ENCODE measurements around the gene C5AR1.
"Not testable (repeated sequence)": the region's sequence is repeated elsewhere in the genome, so short reads cannot be mapped to it uniquely, and the experiment has no call there.

The C5AR1 gene

GRCh38 chr19:47284324-47284899 is 25.2 kb upstream of the C5AR1 start:
- DNase-seq (ENCODE audit: low read depth, low spot score): no peak

GRCh38 chr19:47296036-47296435 is 13.6 kb upstream of the C5AR1 start:
- DNase-seq (ENCODE audit: low read depth, low spot score): no peak

DNA sequence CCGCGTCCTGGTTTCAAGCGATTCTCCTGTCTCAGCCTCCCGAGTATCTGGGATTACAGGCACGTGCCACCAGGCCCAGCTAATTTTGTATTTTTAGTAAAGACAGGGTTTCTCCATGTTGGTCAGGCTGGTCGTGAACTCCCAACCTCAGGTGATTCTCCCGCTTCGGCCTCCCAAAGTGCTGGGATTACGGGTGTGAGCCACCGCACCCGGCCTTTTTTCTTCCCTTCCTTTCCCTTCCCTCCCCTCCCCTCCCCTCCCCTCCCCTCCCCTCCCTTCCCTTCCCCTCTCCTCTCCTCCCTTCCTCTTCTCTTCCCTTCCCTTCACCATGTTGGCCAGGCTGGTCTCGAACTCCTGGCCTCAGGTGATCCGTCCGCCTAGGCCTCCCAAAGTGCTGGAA is 8.8 kb upstream of the C5AR1 start:
- DNase-seq (ENCODE audit: low read depth, low spot score): not testable (repeated sequence)

DNA sequence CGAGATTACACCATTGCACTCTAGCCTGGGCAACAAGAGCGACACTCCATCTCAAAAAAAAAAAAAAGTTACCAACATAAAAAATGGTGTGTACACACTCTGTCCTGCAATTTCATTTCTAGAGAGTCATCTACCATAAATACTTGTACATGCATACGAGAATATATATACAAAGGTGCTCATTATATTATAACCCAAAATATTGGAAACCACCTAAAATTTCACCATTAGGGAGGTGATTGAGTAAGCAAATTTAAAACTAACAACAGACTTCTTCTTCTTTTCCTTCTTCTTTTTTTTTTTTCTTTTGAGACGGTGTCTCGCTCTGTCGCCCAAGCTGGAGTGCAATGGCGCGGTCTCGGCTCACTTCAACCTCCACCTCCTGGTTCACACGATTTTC is 7.4 kb upstream of the C5AR1 start:
- DNase-seq (ENCODE audit: low read depth, low spot score): no peak

- no peak for DNase-seq (ENCODE audit: low read depth, low spot score)
Measured at GRCh38 chr19:47303966-47304365, 5.7 kb upstream of the C5AR1 start.

DNA sequence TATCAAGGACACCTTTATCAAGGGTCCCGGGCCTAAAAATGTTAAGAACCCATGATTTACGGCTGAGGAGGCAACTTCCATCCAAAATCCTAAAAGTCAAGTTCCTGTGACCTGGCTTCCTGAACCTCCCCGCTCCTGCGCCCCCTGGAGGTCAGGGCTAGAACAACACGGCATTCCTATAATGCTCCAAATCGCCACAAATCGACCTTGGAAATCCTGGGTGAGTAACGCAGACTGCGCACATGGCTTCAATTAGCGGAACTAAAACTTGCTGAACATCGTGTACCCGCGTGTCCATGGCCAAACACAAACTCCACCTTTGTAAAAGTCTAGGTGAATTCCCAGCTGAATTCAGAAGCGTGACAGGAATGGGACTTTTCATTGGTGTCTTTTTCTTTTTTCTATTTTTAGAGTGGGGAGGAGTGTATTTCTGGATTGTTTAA is 4.3 kb upstream of the C5AR1 start:
- peak; percentile 51 for DNase-seq (ENCODE audit: low read depth, low spot score)

GRCh38 chr19:47306303-47306702 is 3.4 kb upstream of the C5AR1 start:
- no peak for DNase-seq (ENCODE audit: low read depth, low spot score)

GRCh38 chr19:47309038-47309437 is 623 bp upstream of the C5AR1 start:
- no peak for DNase-seq (ENCODE audit: low read depth, low spot score)

DNA sequence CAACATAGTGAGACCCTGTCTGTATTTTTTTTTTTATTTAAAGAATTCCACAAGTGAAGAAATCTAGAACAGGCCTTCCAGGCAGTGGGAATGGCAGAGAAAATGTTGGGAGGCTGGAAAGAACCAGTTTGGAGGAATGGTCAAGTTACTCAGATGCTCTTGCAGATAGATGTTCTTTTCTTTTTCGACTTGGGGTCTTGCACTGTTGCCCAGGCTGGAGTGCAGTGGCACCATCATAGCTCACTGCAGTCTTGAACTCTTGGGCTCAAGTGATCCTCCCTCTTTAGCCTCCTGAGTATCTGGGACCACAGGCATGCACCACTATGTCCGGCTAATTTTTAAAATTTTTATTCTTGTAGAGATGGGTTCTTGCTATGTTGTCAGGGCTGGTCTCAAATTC is 662 bp downstream of the C5AR1 start:
- no peak for DNase-seq (ENCODE audit: low read depth, low spot score)

GRCh38 chr19:47310819-47311218 is 1.2 kb downstream of the C5AR1 start:
- DNase-seq (ENCODE audit: low read depth, low spot score): no peak

DNA sequence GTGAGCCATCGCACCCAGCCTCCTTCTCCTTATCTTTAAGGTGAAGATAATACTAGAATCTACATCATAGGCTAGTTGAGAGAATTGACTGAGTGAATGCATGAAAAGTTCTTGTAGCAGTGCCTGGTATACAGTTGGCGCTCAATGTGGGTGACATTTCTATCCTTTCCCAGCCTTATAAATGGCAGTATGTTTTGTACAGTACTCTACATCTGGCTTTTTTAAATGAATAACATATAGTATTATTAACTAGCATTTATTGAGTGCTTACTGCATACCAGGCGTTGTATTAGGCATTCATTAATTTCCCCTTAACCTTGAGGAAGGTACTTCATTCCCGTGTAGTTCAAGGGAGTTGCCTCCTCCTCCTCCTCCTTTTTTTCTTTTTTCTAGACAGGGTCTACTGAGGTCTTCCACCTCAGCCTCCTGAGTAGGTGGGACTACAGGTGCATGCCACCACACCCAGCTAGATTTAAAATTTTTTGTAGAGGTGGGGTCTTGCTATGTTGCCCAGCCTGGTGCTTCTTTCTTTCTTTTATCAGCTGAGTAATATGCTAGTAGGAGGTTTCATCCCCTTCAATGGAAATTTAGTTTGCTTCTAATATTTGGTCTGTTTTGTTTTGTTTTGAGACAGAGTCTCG is 2.8 kb downstream of the C5AR1 start:
- no peak for DNase-seq (ENCODE audit: low read depth, low spot score)

- DNase-seq (ENCODE audit: low read depth, low spot score): no peak
Measured at GRCh38 chr19:47313754-47314295, 4.2 kb downstream of the C5AR1 start.

DNA sequence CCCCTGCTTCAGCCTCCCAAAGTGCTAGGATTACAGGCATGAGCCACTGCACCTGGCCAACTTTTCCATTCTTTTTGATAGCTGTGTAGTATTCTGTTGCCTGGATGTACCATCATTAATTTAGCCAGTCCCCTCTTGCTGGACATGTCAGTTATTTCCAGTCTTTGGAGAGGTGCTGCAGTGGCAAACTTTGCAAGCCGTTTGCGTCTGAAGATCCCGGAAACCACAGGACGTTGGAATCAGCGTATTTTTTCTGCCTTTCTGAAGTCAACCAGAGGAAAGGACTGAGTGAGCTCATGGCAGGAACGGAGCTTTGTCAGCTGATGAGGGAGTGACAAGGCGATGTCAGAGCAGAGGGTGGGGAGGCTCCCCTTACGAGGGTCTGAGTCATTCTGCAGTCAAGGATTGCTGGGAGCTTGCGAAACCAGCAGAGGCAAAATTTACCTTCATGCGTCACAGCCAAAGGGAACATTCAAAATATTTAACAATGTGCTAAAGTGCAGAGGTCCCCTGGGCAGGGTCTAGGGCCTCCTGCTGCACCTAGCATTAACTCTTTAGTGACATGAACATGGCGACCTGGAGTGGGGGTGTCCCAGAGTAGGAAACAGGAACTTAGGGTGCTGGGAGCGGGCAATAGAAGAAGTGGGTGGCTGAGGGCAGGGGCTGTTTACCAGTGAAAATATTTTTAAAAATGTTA is 5.6 kb downstream of the C5AR1 start:
- DNase-seq (ENCODE audit: low read depth, low spot score): peak; percentile 78

GRCh38 chr19:47316513-47316912 is 6.9 kb downstream of the C5AR1 start:
- DNase-seq (ENCODE audit: low read depth, low spot score): no peak

GRCh38 chr19:47319923-47320871 is 10.5 kb downstream of the C5AR1 start:
- no peak for DNase-seq (ENCODE audit: low read depth, low spot score)

DNA sequence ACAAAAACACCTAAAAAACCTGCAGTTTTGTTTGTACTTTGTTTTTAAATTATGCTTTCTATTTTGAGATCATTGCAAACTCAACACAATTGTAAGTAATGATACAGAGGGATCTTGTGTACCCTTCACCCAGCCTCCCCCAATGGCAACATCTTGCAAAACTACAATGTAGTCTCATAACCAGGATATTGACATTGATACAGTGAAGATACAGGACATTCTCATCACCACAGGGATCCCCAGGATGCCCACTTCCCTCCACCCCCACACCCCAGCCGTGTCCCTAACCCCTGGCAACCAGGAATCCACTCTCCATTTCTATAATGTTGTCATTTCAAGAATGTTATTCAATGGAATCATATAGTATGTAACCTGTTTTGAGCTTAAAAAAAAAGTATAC is 12.0 kb downstream of the C5AR1 start:
- no peak for DNase-seq (ENCODE audit: low read depth, low spot score)

- DNase-seq (ENCODE audit: low read depth, low spot score): no peak
Measured at GRCh38 chr19:47322058-47322457, 12.4 kb downstream of the C5AR1 start.

- DNase-seq (ENCODE audit: low read depth, low spot score): no peak
Measured at GRCh38 chr19:47323409-47323808, 13.7 kb downstream of the C5AR1 start.

DNA sequence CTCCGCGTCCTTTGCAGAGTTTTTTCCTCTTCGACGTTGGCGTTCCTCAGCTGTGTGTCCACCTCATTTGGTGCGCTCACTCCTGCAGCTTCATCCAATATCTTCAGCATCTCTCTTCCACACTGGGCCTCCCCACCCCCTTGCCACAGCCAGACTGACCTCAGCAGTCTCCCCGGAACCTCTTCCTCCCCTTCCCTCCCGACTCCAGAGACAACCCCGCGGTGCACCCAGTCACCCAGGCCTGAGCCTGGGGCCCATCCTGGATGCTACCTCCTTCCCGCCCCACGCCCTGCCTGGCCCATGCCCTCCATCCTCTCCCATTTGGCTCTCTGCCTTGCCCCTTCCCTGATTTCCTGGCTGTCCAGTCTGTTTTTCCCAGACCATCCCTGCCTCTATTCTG is 14.2 kb downstream of the C5AR1 start:
- DNase-seq (ENCODE audit: low read depth, low spot score): no peak

DNA sequence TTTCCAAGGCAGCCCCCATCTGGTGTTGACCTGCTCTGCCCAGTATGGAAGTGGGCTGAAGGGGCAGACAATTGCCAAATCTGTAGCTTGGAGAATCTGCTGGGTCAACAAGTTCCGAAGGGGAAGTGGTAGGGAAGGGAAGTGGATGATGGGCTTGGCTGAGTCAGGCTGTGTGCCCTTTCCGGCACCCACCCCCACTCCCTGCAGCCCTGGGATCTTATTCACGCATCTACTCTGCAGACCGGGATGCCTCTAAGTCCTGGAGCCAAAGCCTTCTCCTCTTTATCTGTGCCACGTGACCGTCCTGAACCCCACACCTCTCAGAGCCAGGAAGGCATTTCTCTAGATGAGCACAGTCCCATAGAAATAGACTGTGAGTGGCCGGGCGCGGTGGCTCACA is 14.8 kb downstream of the C5AR1 start:
- DNase-seq (ENCODE audit: low read depth, low spot score): no peak

- DNase-seq (ENCODE audit: low read depth, low spot score): peak; percentile 57
Measured at GRCh38 chr19:47330466-47330869, 20.8 kb downstream of the C5AR1 start.

GRCh38 chr19:47331490-47331889 is 21.8 kb downstream of the C5AR1 start:
- no peak for DNase-seq (ENCODE audit: low read depth, low spot score)

All from brain pericyte (primary cell).